HG03175 (cell line): ENCODE measurements around the gene CERKL.
"Not testable (repeated sequence)": the region's sequence is repeated elsewhere in the genome, so short reads cannot be mapped to it uniquely, and the experiment has no call there.

Source experiments
- ATAC-seq: cut with Tn5 transposase; IDR thresholded peaks from one replicate; pipeline ENCODE4 v1.9.1; 2021; ENCODE audit warnings: mild to moderate bottlenecking, moderate library complexity; ENCODE audit not compliant: unreplicated experiment

Gene CERKL

GRCh38 chr2:181656450-181657291, at the start of gene CERKL:
TSS of gene CERKL (minus strand) at chr2:181657105. CDS start at chr2:181657006, 99 bp downstream.
- peak; percentile 92 for ATAC-seq

- ATAC-seq: not testable (repeated sequence)
These were observed 45.6 kb upstream of the CERKL start for GRCh38 chr2:181702519-181702918.

- ATAC-seq: no peak
These were observed 41.3 kb upstream of the CERKL start for GRCh38 chr2:181698223-181698622.

- ATAC-seq: no peak
These were observed 40.7 kb upstream of the CERKL start for GRCh38 chr2:181697571-181697970.

DNA sequence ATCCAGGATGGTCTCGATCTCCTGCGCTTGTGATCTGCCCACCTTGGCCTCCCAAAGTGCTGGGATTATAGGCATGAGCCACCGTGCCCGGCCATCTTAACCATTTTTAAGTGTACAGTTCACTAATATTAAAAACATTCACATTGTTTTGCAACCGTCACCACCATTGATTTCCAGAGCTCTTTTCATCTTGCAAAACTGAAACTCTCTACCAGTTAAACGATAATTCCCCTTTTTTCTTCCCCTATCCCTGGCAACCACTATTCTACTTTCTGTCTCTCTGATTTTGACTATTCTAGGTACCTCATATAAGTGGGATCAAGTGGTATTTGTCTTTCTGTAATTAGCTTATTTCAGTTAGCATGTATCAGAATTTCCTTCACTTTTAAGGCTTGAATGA, 40.2 kb upstream of the CERKL start:
- no peak for ATAC-seq

DNA sequence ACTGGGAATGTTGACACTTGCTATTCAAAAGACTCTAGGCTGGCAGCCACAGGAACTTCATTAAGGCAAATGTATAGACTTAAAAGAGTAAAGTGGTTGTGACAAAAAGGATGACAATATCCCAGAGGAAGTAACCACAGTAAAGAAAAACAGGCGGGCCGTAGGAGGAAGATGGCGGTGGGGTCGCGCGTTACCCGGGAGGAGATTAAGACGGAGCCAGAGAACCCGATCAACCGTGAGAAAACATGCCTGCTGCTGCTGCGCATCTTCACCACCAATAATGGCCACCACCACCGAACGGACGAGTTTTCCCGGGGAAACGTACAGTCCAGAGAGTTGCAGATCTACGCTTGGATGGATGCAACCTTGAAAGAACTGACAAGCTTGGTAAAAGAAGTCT, 37.4 kb upstream of the CERKL start:
- ATAC-seq: no peak

DNA sequence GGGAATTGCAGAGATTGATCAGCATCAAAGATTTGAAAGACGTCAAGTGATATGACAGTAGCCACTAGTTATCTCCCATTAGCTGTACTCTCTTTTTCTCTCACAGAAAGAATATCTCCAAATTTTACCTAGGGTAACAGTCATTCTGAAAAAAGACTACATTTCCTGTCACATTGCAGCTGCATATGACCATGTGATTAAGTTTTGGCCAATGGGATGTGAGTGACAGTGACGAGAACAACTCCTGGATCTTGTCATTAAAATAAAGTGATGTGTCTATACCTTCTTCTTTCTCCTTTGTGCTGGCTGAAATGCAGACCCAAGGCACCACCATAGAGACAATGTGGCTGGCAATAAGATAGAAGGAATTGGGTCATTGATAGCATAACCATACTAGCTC, 34.0 kb upstream of the CERKL start:
- ATAC-seq: peak; percentile 56

GRCh38 chr2:181686576-181687185, 29.8 kb upstream of the CERKL start:
- no peak for ATAC-seq

DNA sequence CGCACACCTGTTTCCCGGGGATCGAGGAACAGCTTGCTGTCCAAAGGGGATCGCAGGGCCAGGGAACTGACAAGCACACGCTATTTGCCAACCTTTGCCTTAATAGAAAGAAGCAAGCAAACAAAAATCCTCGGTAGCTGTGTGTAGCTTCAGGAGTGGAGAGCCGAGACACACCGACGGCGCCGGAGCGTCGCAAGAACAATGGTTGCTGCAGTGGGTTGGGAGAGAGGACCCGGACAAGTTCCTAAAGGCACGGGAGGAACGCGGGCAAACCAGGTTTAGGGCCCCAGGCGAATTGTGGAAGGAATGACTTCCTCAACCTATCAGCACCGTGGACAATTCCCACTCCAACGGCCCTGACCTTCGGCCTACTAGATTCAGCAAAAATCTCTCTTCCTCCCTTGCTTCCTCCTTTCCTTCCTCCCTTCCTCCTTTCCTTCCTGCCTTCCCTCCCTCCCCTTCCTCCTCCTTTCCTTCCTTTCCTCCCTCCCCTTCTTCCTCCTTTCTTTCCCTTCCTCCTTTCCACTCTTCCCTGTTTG, 28.3 kb upstream of the CERKL start:
- no peak for ATAC-seq

GRCh38 chr2:181684454-181685149, 27.7 kb upstream of the CERKL start:
- no peak for ATAC-seq

DNA sequence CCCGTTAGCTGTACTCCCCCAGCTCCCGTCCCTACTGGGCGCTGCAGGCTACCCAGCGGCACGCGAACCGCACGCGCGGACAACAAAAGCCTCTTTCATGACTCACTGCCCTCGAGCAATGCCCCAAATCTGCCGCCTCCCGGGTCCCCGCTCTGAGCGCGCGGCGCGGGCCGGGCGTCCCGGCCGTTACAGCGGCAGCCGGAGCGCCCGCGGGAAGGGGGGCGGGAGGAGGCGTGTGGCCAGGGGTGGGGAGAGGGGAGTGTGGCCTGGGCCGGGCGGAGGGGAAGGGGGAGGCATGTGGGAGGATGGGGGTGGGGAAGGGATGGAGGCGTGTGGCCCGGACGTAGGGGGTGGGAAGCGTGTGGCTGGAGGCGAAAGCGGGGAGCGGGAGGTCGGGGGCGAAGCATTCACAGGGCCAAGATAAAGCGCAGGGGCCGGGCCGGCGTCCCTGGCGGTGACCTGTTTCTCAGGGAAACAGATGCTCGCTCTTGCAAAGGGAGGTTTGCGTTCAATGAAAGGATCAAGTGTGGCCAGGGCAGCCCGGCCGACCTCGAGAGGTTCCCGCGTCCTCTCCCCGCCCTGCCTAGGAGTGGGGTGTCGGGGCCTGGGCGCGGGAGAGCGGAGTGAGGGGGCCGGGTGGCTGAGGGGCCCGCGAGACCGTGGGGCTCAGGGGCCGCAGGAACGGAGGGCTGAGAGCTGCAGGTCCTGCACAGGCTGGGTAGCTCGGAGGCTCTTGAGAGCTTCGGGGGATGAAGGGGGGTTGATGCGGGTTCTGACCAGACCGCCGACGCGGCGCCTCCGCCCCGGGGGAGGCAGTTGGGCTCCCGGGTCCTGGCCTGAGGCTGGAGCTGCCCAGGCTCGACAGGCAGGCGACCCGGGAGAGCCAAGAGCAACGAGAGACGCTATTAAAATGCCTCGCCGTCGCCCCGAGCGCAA, 26.9 kb upstream of the CERKL start:
- ATAC-seq: no peak

DNA sequence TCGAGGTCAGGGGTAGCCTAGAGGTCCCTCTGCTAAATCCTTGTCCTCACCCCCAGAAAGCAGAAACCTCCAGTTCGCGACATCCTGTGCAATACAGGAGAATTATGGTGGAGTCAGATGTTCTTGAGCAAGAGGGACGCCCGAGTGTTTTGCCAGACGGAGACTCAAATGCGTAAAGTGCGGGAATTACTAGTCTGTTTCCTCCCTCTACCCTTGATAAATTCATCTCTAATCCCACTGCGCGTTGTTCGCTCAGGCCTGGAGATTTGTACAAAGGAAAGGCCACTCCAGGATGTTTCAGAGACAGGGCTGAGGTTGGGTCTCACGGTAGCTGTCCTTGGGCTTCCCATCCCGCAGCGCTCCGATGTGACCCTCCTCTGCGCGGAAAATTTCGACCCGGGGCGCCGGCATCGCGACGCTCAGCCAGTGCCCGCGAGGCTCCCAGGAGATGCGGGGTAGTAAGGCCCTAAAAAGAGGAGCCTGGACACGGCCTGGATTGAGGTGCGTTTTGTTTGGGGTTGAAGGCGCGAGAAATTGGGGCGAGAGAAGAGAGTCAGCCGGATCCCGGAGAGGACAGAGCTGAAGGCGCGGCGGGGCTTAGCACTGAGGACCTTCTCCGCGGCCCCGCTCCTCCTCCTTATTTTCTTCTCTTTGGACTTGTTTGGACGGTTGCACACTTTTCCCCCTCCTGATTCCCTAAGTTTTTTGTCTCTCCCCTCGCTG, 26.1 kb upstream of the CERKL start:
- ATAC-seq: no peak

- no peak for ATAC-seq
These were observed 25.3 kb upstream of the CERKL start for GRCh38 chr2:181682026-181682789.

DNA sequence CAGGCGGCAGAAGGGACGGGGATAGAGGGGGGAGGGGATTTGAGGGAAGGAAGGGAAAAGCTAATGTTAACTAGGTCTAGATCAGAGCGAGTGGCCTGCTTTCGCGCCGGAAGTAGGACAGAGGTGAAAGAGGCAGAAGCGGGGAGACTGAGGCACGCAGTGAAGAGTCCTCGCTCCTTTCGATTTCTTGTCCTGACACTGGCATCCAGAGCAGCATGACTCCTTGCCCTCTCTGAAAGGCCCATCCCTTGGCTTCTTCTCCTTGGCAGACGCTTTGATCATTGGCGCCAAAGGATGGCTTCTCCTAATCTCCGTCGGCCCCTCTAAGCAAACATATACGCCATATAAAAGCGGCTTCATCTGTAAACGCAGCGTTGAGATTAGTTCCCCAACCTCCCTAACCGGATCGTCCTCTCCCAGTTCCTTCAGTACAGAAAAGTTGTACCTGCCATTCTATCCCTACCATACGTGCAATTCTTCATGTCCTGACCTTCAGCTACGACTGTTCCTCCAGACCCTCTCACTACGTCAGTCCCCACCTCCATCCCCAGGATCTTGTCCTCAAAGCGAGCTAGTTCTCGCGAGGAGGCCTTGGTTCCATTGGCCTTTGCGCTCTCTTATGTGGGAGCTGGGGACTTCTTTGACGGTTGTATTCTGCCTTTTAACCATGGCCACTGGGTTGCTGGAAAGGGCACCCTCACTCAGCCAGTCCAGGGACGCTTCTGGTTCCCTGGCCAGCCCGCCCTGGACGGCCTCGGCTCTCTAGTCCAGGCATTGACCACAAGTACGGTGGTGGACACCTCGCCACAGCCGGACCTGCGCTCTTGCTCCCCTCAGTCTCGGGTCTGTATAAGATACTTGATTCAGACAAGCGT, 24.3 kb upstream of the CERKL start:
- no peak for ATAC-seq

GRCh38 chr2:181680055-181680936, 23.4 kb upstream of the CERKL start, which contains the start of gene NEUROD1:
TSS of gene NEUROD1 (minus strand) at chr2:181680517. CDS start at chr2:181678860, 1,657 bp downstream.
- no peak for ATAC-seq

- no peak for ATAC-seq
These were observed 22.7 kb upstream of the CERKL start for GRCh38 chr2:181679544-181679979.
